Tibial nerve (tissue), 3 donors: ENCODE data around the gene MYRIP.

ENCODE experiments used
- EP300 ChIP-seq, 2 donors: sonication (generic); formaldehyde crosslinking; IDR thresholded peaks; one replicate each; pipeline ENCODE4 v1.6.1; 2017; ENCODE audit warnings: antibody characterized with exemption in 2 of 2, mild to moderate bottlenecking in 1 of 2
- POLR2A ChIP-seq, 2 donors: fragments of 450-650 bp; IDR thresholded peaks; one replicate each; pipeline ENCODE4 v1.6.1; 2017; ENCODE audit warnings: antibody characterized with exemption in 2 of 2, mild to moderate bottlenecking in 2 of 2, moderate library complexity in 2 of 2

GRCh38 chr3:39910826-39911464 is 101.5 kb downstream of the MYRIP start:
- TF ChIP-seq POLR2A (IDR thresholded peaks at IDR 0.05) (no peak), EP300 (IDR thresholded peaks at IDR 0.05) (no peak)
